ENCODE results near the gene ATXN7L3B.

Gene ATXN7L3B

DNA sequence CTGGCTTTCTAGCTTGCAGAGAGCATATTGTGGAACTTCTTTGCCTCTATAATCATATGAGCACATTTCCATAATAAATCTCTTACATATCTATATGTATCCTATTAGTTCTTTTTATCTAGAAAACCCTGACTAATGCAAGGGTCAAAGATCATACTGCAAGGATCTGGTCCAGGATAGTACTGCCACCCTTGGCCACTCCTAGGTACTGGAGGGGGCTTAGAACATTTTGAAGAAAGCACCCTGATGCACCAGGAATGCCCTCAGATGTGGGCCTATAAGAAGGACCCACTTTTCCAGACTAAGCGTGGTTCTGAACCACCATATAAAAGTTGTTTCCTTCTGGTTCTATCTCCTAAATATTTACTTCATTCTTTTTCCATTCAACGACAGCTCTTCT, 14.6 kb downstream of the ATXN7L3B start:
- DNase-seq, result no peak

- no peak for DNase-seq
Measured at GRCh38 chr12:74559728-74560127, 22.1 kb downstream of the ATXN7L3B start.

DNA sequence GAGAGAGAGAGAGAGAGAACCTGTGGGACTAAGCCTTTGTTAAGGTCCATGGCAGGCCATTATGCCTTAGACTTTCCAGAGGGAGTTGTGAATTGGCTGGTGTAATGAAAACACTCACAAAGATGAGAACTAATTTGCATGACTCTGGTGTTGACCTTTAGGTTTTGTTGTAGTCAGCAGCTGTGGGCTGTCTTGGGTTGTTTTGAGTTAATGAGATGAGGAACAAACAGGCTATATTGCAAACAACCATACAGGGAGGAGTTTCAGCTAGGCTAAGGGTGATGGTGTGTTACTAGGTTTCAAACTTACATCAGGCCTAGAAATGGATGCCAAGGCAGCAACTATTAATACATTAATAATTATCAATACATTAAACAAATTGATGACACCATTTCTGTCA, 26.3 kb downstream of the ATXN7L3B start:
- no peak for DNase-seq

DNA sequence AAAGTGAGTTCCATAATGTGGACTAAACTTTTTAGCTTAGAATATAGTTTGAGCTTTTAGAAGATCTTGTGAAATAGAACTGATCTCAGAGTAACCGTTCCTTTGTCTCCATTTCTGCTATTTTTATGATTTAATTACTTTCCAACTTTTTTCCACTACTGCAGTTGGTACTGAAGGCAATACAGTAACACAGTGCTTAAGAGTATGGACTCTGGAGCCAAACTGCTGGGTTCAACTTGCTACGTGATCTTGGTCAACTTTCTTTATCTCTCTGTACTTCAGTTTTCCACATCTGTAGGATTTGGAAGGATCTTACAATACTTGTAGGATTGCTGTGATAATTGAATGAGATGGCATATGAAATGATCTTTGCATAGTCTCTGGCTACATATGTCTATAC, 40.9 kb downstream of the ATXN7L3B start:
- DNase-seq, result no peak

DNA sequence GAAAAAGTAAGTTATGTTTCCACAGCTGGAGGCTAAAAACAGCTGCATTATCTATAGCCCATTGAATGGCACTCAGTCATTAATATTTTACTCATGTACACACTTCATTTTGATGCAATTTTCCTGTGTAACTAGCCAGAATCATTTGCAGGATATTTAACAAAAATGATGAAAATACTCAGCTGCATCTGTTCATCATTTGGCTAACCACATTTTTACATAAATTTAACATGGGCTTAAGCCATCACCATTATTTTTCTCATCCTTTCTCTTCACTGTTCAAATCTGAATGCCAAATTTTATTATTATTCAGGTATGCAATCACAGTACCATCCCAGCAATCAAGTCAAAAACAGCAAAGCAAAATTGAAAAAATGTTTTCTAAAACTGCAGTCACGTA, 41.8 kb downstream of the ATXN7L3B start:
- no peak for DNase-seq

- DNase-seq, result no peak
Measured at GRCh38 chr12:74579981-74580380, 42.3 kb downstream of the ATXN7L3B start.

- DNase-seq, result no peak
Measured at GRCh38 chr12:74581439-74581838, 43.8 kb downstream of the ATXN7L3B start.

GRCh38 chr12:74584483-74585062, 46.9 kb downstream of the ATXN7L3B start:
- DNase-seq, result no peak

- no peak for DNase-seq
Measured at GRCh38 chr12:74586251-74586650, 48.6 kb downstream of the ATXN7L3B start.

Measured in 8988T (cell line).